GM18861 (cell line): ENCODE data around the gene OSBPL9.
A peak's percentile ranks its signal among the peaks of the same experiment; 100 is the strongest.
"Not testable (repeated sequence)": the region's sequence is repeated elsewhere in the genome, so short reads cannot be mapped to it uniquely, and the experiment has no call there.

Experiments used
- ATAC-seq: cut with Tn5 transposase; IDR thresholded peaks from one replicate; pipeline ENCODE4 v1.9.1; 2021; ENCODE audit not compliant: unreplicated experiment

OSBPL9 gene

GRCh38 chr1:51705035-51705434, 88.1 kb downstream of the OSBPL9 start:
- ATAC-seq: no peak

GRCh38 chr1:51708911-51709760, 92.2 kb downstream of the OSBPL9 start:
- no peak for ATAC-seq

DNA sequence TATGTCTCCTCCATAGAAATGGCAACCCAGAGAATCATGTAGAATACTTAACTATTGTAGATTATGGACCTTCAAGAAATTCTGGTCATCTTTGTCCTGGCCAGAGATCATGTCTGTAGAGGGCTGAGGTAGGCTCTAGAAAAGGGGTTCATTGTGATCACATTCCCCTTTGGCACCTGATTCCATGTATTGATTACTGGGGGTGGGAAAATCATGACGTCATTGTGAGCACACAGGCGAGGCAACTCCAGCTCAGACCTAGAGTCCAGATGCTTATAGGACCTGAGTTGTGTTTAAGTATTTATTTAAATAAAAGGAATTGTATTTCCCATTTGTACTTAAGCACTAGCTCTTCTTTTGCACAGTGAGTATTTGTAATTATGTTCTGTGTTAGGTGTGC, 93.1 kb downstream of the OSBPL9 start:
- no peak for ATAC-seq

- no peak for ATAC-seq
Measured at GRCh38 chr1:51712590-51712989, 95.7 kb downstream of the OSBPL9 start.

DNA sequence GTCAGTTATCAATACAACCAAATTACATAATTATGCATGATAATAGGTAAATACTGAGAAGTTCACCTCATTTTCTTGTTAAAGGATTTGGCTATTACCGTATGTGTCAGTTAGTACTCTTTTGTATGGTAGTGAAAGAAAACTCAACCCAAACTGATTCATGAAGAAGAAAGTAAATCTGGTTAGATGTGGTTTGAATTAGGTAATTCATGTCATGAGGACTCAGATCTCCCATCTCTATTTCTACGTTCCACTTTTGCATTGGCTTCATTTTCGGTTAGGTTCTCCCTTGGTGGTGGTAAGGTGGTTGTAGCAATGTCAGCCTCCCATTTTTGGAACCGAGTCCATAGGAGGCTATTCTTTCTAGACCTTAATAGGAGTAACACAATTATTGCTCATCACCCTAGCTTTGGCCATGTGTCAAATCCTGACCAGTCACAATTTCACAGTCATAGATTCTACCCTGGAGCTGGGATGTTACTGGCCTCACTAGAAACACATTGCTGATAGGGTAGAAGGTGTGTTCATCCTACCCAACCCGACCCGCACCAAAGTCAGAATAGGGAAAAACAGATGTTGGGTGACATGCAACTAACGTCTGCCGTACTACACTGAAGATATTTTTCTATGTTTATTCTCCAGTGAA, 97.6 kb downstream of the OSBPL9 start:
- ATAC-seq: no peak

GRCh38 chr1:51715369-51715768, 98.5 kb downstream of the OSBPL9 start:
- no peak for ATAC-seq

GRCh38 chr1:51716746-51717145, 99.9 kb downstream of the OSBPL9 start:
- no peak for ATAC-seq

DNA sequence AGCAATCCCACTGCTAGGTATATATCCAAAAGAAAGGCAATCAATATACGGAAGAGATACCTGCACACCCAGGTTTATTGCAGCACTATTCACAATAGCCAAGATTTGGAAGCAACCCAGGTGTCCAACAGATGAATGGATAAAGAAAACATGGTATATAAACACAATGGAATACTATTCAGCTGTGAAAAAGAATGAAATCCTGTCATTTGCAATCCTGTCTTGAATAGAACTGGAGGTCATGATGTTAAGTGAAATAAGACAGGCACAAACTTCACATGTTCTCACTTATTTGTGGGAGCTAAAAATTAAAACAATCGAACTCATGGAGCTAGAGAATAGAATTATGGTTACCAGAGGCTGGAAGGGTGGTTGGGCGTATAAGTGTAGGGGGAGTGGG, 101.0 kb downstream of the OSBPL9 start:
- ATAC-seq: no peak

DNA sequence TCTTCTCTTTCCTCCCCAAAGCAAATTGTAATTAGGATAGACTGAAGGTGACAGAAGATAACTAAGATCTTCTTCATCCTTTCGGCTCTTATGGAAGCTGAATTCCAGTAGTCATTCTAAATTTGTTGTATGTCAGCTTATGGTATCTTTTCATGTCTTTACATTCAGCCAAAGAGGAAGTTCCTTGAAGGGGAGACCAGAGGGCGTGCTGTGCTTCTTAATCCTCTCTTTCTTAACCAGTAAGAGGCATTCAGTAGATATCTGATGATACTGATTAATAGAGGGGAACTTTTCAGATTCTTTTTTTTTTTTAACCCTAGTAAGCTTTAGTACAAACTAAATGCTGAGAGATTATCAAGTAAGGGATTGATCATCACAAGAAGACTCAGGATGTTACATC, 102.3 kb downstream of the OSBPL9 start:
- no peak for ATAC-seq

DNA sequence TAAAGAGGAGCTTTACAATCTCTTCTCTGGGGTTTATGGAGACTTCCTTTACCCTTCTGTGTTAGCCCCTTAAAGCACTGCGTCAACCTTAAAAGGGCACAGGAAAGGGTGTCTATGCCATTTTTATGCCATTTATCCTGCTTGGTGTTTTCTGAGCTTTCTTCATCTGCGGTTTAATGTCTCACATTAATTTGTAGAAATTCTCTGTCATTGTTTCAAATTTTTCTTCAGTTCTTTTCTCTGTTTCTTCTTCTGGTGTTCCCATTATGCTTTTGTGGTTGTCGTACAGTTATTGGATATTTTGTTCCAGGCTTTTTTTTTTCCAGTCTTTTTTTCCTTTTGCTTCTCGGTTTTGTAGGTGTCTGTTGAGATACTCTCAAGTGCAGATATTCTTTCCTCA, 107.9 kb downstream of the OSBPL9 start:
- ATAC-seq: no peak

GRCh38 chr1:51726051-51726450, 109.2 kb downstream of the OSBPL9 start:
- ATAC-seq: no peak

DNA sequence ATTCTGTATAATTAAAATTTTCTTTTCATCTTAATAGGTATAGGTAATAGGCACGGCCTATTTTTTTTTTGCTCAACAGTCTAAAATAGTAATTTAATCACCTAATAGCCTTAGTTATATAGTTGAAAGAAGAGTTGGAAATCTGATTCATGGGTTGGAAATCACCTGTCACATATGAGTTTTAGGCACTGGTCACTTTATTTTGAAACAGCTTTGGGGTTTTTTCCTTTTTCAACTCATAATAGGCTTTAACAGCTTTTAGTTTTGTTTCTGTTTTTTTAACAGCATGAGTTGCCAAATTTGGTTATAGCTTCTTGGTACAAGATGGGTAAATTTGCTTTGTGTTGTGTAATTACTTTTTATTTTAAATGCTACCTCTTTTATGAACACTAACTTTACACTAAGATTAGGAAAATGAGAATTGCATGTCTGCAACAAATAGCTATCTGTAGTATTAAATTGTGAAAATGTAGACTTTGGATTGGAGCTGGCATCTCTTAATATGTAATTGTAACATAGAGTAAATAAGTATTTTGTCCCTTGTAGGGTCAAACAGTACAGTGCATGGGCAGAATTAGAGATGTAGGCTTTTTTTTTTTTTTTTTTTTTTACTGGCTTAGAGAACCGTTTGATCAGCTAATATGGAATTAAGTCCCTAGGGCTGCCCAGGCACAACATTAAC, 109.8 kb downstream of the OSBPL9 start:
- ATAC-seq: no peak

DNA sequence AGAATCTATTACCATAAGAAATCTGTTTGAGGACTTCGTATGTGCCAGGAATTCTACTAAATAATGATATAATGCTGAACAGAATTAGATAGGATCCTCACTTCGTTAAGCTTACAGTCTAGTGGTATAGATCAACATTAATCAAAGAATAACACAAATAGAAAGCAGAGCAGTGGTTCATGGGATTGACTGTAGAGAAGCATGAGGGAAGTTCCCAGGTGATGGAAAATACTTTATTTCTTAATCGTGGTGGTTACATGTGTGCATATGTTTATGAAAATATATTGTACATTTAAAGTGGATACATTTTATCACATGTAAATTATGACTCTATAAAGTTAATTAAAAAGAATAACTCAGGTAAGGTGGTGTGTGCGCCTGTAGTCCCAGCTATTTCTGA, 110.5 kb downstream of the OSBPL9 start:
- no peak for ATAC-seq

- ATAC-seq: no peak
Measured at GRCh38 chr1:51728611-51729155, 111.8 kb downstream of the OSBPL9 start.

GRCh38 chr1:51729156-51729823, 112.4 kb downstream of the OSBPL9 start:
- ATAC-seq: peak; percentile 85

GRCh38 chr1:51729824-51730301, 113.0 kb downstream of the OSBPL9 start:
- peak; percentile 1 for ATAC-seq

DNA sequence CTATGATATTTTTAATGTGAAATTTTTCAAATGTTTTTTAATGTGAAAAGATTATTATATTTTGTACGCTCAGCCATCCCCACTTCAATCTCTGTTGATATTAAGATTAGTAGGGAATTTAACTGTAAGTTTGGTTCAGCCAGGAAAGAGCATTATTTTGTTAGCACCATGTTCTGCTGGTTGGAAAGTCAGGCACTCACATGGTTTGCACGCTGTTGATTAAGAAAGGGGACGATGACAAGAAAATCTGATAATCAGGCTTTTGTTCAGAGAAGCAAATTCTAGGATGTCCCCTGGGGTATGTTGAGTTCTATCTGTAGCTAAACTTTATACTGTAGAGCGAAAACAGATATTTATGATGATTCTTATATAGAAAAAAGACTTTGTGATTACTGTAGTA, 115.1 kb downstream of the OSBPL9 start:
- ATAC-seq: no peak

- no peak for ATAC-seq
Measured at GRCh38 chr1:51732701-51733425, 116.0 kb downstream of the OSBPL9 start.

DNA sequence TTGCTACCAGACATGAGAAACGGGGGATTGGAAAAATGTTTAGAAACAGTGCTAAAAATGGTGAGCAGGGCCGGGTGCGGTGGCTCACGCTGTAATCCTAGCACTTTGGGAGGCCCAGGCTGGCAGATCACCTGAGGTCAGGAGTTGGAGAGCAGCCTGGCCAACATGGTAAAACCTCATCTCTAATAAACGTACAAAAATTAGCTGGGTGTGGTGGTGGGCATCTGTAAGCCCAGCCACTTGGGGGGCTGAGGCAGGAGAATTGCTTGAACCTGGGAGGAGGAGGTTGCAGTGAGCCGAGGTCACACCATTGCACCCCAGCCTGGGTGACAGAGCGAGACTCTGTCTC, 116.5 kb downstream of the OSBPL9 start:
- not testable (repeated sequence) for ATAC-seq

GRCh38 chr1:51733793-51734522, 117.1 kb downstream of the OSBPL9 start:
- no peak for ATAC-seq
